HG02678 (cell line): Measurements from ENCODE around the gene MTPN.

Experiments used
- ATAC-seq: cut with Tn5 transposase; IDR thresholded peaks from one replicate; pipeline ENCODE4 v1.9.1; 2021; ENCODE audit warnings: mild to moderate bottlenecking, moderate library complexity; ENCODE audit not compliant: unreplicated experiment

MTPN gene

GRCh38 chr7:135894816-135895215 lies 82.3 kb downstream of the MTPN start:
- ATAC-seq: no peak

GRCh38 chr7:135889823-135890222 lies 87.3 kb downstream of the MTPN start:
- ATAC-seq: no peak

- no peak for ATAC-seq
Observed at GRCh38 chr7:135888740-135889139, 88.4 kb downstream of the MTPN start.

GRCh38 chr7:135886345-135887132 lies 90.6 kb downstream of the MTPN start:
- no peak for ATAC-seq

GRCh38 chr7:135884495-135885232 lies 92.5 kb downstream of the MTPN start:
- ATAC-seq: no peak

- no peak for ATAC-seq
Observed at GRCh38 chr7:135879233-135879632, 97.9 kb downstream of the MTPN start.

- ATAC-seq: no peak
Observed at GRCh38 chr7:135878284-135878683, 98.9 kb downstream of the MTPN start.

- no peak for ATAC-seq
Observed at GRCh38 chr7:135877805-135878204, 99.4 kb downstream of the MTPN start.
